HG03060 (cell line): ENCODE measurements around the gene GSTT2.

Experiments used
- ATAC-seq: cut with Tn5 transposase; IDR thresholded peaks from one replicate; pipeline ENCODE4 v1.9.1; 2021; ENCODE audit warnings: low read depth, moderate number of reproducible peaks; ENCODE audit not compliant: unreplicated experiment

Gene GSTT2

GRCh38 chr22:24007253-24008021 is 27.5 kb downstream of the GSTT2 start:
- ATAC-seq, result no peak

- ATAC-seq, result no peak
Measured at GRCh38 chr22:24008022-24008283, 28.0 kb downstream of the GSTT2 start.

GRCh38 chr22:24008381-24009226 is 28.7 kb downstream of the GSTT2 start:
- ATAC-seq, result no peak

- no peak for ATAC-seq
Measured at GRCh38 chr22:24009227-24010017, 29.5 kb downstream of the GSTT2 start.

GRCh38 chr22:24010018-24010391 is 30.1 kb downstream of the GSTT2 start:
- no peak for ATAC-seq

- no peak for ATAC-seq
Measured at GRCh38 chr22:24011735-24012068, 31.8 kb downstream of the GSTT2 start.

- no peak for ATAC-seq
Measured at GRCh38 chr22:24016156-24016555, 36.2 kb downstream of the GSTT2 start.

- no peak for ATAC-seq
Measured at GRCh38 chr22:24021304-24021703, 41.4 kb downstream of the GSTT2 start.

- no peak for ATAC-seq
Measured at GRCh38 chr22:24023204-24023789, 43.4 kb downstream of the GSTT2 start.

GRCh38 chr22:24024354-24024753 is 44.4 kb downstream of the GSTT2 start:
- ATAC-seq, result no peak

- ATAC-seq, result no peak
Measured at GRCh38 chr22:24025475-24025874, 45.5 kb downstream of the GSTT2 start.

- ATAC-seq, result no peak
Measured at GRCh38 chr22:24026056-24026455, 46.1 kb downstream of the GSTT2 start.

- ATAC-seq, result no peak
Measured at GRCh38 chr22:24026733-24027132, 46.8 kb downstream of the GSTT2 start.

- ATAC-seq, result no peak
Measured at GRCh38 chr22:24027389-24027975, 47.5 kb downstream of the GSTT2 start.

- no peak for ATAC-seq
Measured at GRCh38 chr22:24027991-24028390, 48.1 kb downstream of the GSTT2 start.

- no peak for ATAC-seq
Measured at GRCh38 chr22:24028533-24028932, 48.6 kb downstream of the GSTT2 start.

GRCh38 chr22:24029304-24029703 is 49.4 kb downstream of the GSTT2 start:
- ATAC-seq, result no peak

- ATAC-seq, result no peak
Measured at GRCh38 chr22:24030186-24030702, 50.3 kb downstream of the GSTT2 start.
